GM12872 (cell line): ENCODE results near the gene SUV39H2.

Experiments
- TF ChIP-seq, protein P1 (sequence below): IDR thresholded peaks from 3 replicates; pipeline ENCODE4 v1.5.1; 2011; ENCODE audit warnings: low read depth, mild to moderate bottlenecking, low read length, moderate library complexity; ENCODE audit not compliant: insufficient read depth

The SUV39H2 gene, protein sequence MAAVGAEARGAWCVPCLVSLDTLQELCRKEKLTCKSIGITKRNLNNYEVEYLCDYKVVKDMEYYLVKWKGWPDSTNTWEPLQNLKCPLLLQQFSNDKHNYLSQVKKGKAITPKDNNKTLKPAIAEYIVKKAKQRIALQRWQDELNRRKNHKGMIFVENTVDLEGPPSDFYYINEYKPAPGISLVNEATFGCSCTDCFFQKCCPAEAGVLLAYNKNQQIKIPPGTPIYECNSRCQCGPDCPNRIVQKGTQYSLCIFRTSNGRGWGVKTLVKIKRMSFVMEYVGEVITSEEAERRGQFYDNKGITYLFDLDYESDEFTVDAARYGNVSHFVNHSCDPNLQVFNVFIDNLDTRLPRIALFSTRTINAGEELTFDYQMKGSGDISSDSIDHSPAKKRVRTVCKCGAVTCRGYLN

DNA sequence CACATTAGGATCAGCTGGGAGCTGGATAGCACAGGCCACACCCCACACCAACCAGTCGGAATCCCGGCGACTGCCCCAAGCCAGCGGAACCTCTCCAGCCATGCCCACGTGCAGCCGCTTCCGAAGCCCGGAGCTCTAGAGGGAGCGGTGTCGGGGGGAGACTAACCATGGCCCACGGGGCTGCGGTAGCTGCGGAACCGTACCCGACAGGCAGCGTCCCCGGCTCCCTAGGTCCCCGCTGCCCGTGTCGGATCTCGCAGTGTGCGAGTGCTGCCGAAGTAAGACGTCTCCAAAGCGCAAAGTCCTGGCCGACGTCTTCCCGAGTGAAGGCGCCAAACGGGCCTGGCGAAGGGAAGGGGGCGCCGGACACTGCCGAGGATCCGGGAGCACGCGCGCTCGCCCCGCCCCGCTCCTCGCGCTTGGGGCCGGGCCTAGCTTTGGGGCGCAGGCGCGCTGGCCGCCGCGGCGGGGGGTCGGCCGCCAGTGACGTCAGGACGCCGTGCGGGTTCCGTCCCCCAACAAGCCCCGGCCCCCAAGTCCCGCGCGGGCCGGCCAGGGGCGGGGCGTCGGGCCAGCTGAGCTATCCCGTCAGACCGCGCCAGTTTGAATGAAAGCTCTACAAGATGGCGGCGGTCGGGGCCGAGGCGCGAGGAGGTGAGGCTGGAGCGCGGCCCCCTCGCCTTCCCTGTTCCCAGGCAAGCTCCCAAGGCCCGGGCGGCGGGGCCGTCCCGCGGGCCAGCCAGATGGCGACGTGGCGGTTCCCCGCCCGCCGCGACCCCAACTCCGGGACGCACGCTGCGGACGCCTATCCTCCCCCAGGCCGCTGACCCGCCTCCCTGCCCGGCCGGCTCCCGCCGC is at the start of gene SUV39H2:
TSS of gene SUV39H2 (plus strand) at position 601 of the 858 bp plus-strand sequence. CDS start at position 624, 23 bp downstream.
- TF ChIP-seq, protein P1, sequence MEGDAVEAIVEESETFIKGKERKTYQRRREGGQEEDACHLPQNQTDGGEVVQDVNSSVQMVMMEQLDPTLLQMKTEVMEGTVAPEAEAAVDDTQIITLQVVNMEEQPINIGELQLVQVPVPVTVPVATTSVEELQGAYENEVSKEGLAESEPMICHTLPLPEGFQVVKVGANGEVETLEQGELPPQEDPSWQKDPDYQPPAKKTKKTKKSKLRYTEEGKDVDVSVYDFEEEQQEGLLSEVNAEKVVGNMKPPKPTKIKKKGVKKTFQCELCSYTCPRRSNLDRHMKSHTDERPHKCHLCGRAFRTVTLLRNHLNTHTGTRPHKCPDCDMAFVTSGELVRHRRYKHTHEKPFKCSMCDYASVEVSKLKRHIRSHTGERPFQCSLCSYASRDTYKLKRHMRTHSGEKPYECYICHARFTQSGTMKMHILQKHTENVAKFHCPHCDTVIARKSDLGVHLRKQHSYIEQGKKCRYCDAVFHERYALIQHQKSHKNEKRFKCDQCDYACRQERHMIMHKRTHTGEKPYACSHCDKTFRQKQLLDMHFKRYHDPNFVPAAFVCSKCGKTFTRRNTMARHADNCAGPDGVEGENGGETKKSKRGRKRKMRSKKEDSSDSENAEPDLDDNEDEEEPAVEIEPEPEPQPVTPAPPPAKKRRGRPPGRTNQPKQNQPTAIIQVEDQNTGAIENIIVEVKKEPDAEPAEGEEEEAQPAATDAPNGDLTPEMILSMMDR: no peak

- TF ChIP-seq, protein P1: no peak
Measured at GRCh38 chr10:14833106-14833505, 45.6 kb upstream of the SUV39H2 start.

GRCh38 chr10:14836208-14836607 is 42.5 kb upstream of the SUV39H2 start:
- TF ChIP-seq, protein P1: no peak

DNA sequence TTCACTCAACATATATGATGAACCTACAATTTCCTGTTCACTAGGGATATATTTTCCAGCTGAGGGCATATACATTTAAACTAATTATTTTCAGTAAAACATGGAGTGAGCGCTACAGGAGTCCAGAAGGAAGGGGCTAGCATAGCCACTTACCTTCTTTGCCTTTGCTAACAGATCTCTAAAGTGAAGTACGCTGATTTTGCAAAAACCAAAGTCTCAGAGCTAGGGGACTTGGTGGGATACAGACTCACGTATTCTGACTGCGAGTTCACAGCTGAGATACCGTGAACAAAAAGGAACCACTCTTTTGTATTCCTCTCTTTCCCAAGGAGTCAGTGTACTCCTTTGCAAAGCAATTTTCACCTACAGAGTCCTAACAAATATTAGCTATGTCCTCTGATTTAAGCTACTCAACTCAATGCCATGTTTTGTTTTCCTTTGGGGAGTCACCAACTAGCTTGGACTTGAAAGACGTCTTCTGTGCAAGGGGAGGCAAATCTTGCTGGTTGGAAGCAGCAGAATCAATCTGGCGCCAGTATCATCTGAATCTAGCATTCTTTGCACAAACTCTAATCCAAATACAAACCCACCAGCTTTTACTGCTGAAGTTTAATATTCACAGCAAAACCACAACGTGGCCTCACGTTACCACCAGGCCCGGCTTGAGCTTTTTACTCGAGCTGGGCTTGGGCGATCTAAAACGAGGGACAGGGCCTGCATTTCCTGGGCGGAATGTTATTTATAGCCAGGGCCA is 41.5 kb upstream of the SUV39H2 start:
- TF ChIP-seq, protein P1: no peak

GRCh38 chr10:14837757-14838581 is 40.7 kb upstream of the SUV39H2 start, which contains the start of the genes CDNF, HSPA14 and MSANTD7:
Gene CDNF (minus strand): TSS chr10:14838037. CDS start chr10:14837946, 91 bp downstream.
Gene HSPA14 (plus strand): TSS chr10:14838306. CDS start chr10:14838403, 97 bp downstream.
Gene MSANTD7 (plus strand): TSS chr10:14838306. CDS start chr10:14842285, 3,979 bp downstream.
- TF ChIP-seq, protein P1: no peak

- TF ChIP-seq, protein P1: no peak
Measured at GRCh38 chr10:14838582-14839304, 39.9 kb upstream of the SUV39H2 start.
